Measurements from ENCODE around the gene ATG4A. TPM values are rescaled to one million over a fixed set of nuclear protein-coding genes. Genes with fewer than 3 reads are reported as not detected.

ATG4A gene
- total RNA-seq, 1 experiment from 2014 or later, result 4.6 TPM

- Histone ChIP-seq H3K9me3 (no peaks in the 10 kb centered on the region), H3K36me3 (ENCODE audit: control insufficient read depth, insufficient read depth, low read length) (no peaks in the 10 kb centered on the region), H3K4me3 (ENCODE audit: low read depth, low read length) (no peak overlapping the region), H3K4me1 (no peaks in the 10 kb centered on the region), H3K27me3 (replicated peaks; ENCODE audit: control insufficient read depth, insufficient read depth, low read length) (no peaks in the 10 kb centered on the region)
- Mint-ChIP-seq H3K4me3 (ENCODE audit: unreplicated experiment) (no peak overlapping the region), H3K27me3 (ENCODE audit: insufficient read depth, unreplicated experiment) (no peaks in the 10 kb centered on the region), H3K27ac (ENCODE audit: unreplicated experiment) (no peak overlapping the region), H3K9me3 (ENCODE audit: unreplicated experiment) (no peaks in the 10 kb centered on the region), H3K36me3 (ENCODE audit: insufficient read depth, unreplicated experiment) (no peaks in the 10 kb centered on the region), H3K4me1 (ENCODE audit: low read depth, unreplicated experiment) (no peaks in the 10 kb centered on the region)
- peak; percentile 31 to 51 for DNase-seq
- peak; percentile 20 to 44 for TF ChIP-seq CTCF (IDR thresholded peaks at IDR 0.05; ENCODE audit: insufficient read depth in 1 of 2, low read depth in 1 of 2, low read length in 1 of 2, severe bottlenecking in 1 of 2, unreplicated experiment in 1 of 2)
- CTCF ChIA-PET, result interaction anchor here (0.7 to 1.2 kb wide), 3 partner anchors 16 to 172 kb away, joined by 3 to 13 read pairs (median 4); no protein-coding TSS in a partner anchor
- POLR2A ChIA-PET, result no interaction called here
- BruUV-seq (replicated peaks), result no TSS peak
- intact Hi-C loops (cut with micrococcal nuclease; ENCODE audit: unreplicated experiment), result no loop called here
Observed at GRCh38 chrX:108199691-108200090, 108.1 kb downstream of the ATG4A start.

GRCh38 chrX:108203540-108203939 is 112.0 kb downstream of the ATG4A start:
- ChIA-PET POLR2A (no interaction called here), CTCF (no interaction called here)
- H3K4me3 ChIP-seq (ENCODE audit: low read depth, low read length), result no peak overlapping the region
- Mint-ChIP-seq H3K27me3 (ENCODE audit: insufficient read depth, unreplicated experiment) (no peaks in the 10 kb centered on the region), H3K4me3 (ENCODE audit: unreplicated experiment) (no peak overlapping the region), H3K36me3 (ENCODE audit: insufficient read depth, unreplicated experiment) (no peaks in the 10 kb centered on the region), H3K27ac (ENCODE audit: unreplicated experiment) (no peak overlapping the region), H3K4me1 (ENCODE audit: low read depth, unreplicated experiment) (no peaks in the 10 kb centered on the region), H3K9me3 (ENCODE audit: unreplicated experiment) (no peaks in the 10 kb centered on the region)
- BruUV-seq (replicated peaks), result no TSS peak
- no peaks in the 10 kb centered on the region for H3K27me3 ChIP-seq (replicated peaks; ENCODE audit: control insufficient read depth, insufficient read depth, low read length)
- no peaks in the 10 kb centered on the region for H3K4me1 ChIP-seq
- no peak for DNase-seq
- no peaks in the 10 kb centered on the region for H3K36me3 ChIP-seq (ENCODE audit: control insufficient read depth, insufficient read depth, low read length)
- no peaks in the 10 kb centered on the region for H3K9me3 ChIP-seq
- no peak for TF ChIP-seq CTCF (IDR thresholded peaks at IDR 0.05; ENCODE audit: insufficient read depth in 1 of 2, low read depth in 1 of 2, low read length in 1 of 2, severe bottlenecking in 1 of 2, unreplicated experiment in 1 of 2)
- intact Hi-C loops (cut with micrococcal nuclease; ENCODE audit: unreplicated experiment), result no loop called here

Other genes starting within 250 kb of the ATG4A start
- gene TEX13B, start 109.4 kb upstream of the ATG4A start, total RNA-seq (2022), result not detected in 2 replicates
- gene VSIG1, start 46.7 kb upstream of the ATG4A start, total RNA-seq (2022), result not detected in 2 replicates
- 41.1 and 41.3 TPM in 2 replicates for gene PSMD10, start 236 bp upstream of the ATG4A start, total RNA-seq (2022)